PC-3 (cell line): ENCODE measurements around the gene TMEM131.

Experiments
- CTCF ChIP-seq: fragments of 300-600 bp; sonication (generic); conservative IDR thresholded peaks from 2 replicates; pipeline ENCODE4 v1.5.1; 2017; ENCODE audit warnings: antibody characterized with exemption, low read depth, mild to moderate bottlenecking, low read length
- EZH2phosphoT487 ChIP-seq: fragments of 300-600 bp; sonication (generic); IDR thresholded peaks from 2 replicates; pipeline ENCODE4 v1.6.1; 2018; ENCODE audit warnings: mild to moderate bottlenecking, antibody characterized with exemption, low read length, borderline replicate concordance

- TF ChIP-seq CTCF (no peak), EZH2phosphoT487 (no peak)
Measured at GRCh38 chr2:97760480-97761049, 235.2 kb downstream of the TMEM131 start.
